DMS53 treated with DMSO at 0.1 percent for 48 hours (cell line): Measurements from ENCODE around the gene ZNF600.
A peak's percentile ranks its signal among the peaks of the same experiment; 100 is the strongest.
"Not testable (repeated sequence)": the region's sequence is repeated elsewhere in the genome, so short reads cannot be mapped to it uniquely, and the experiment has no call there.

ENCODE experiments used
- DNase-seq: peaks from one replicate; lab custom pipeline; 2025; ENCODE audit not compliant: unreplicated experiment; lab: John Stamatoyannopoulos, UW

Gene ZNF600

DNA sequence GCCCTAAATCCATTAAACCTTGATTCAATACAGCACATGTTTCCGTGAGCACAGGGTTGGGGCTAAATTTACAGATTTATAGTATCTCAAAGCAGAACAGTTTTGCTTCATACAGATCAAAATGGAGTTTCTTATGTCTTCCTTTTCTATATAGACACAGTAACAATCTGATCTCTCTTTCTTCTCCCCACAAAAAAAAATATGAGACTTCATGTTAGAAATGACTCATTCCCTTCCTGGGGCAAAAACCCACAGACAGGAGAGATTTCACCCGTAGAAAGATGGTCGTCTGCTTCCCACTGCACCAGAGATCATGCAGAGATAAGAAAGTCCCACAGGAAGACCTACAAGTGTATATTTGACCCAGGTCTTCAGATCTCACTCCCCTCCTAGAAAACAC is 44.1 kb downstream of the ZNF600 start:
- DNase-seq, result no peak

DNA sequence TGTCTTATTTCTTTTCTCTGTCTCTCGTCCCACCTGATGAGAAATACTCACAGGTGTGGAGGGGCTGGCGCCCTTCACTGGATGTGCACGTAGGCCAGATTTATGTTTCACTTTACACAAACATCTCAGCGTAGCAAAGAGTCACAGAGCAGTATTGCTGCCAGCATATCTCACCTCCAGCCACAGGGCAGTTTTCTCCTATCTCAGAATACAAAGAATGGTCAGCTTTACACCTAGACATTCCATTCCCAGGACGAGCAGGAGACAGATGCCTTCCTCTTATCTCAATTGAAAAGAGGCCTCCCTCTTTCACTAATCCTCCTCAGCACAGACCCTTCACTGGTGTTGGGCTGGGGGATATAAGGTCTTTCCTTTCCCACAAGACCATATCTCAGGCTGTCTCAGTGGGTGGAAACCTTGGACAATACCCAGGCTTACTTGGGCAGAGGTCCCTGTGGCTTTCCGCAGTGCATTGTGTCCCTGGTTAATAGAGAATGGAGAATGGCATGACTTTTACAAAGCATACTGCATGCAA is 44.6 kb downstream of the ZNF600 start:
- DNase-seq, result no peak

DNA sequence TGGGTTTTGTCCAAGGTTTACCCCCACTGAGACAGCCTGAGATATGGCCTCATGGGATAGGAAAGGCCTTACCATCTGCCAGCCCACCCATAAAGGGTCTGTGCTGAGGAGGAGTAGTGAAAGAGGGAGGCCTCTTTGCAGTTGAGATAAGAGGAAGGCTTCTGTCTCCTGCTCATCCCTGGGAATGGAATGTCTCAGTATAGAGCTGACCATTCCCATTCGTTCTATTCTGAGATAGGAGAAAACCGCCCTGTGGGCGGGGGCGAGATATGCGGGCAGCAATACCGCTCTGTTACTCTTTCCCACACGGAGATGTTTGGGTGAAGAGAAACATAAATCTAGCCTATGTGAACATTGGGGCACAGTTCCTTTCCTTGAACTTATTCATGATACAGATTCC is 45.2 kb downstream of the ZNF600 start:
- not testable (repeated sequence) for DNase-seq

DNA sequence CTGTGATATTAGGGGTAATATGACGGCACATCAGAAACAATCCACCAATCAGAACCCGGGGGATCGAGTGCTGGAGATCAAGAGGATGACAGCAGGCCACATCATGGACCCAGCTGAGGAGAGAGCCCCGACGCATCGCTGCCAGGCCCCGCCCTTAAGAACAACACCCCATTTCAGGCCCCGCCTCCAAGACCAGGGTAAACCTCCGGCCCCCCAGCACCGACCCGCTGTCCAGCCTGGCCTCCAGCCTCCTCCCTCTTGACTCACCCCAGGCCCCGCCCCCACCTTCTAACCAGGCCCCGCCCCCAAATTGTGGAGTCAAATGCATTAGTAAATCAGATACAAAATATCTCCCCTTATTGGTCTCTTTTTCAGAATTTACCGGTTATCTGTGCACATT is 47.0 kb downstream of the ZNF600 start:
- DNase-seq, result no peak

DNA sequence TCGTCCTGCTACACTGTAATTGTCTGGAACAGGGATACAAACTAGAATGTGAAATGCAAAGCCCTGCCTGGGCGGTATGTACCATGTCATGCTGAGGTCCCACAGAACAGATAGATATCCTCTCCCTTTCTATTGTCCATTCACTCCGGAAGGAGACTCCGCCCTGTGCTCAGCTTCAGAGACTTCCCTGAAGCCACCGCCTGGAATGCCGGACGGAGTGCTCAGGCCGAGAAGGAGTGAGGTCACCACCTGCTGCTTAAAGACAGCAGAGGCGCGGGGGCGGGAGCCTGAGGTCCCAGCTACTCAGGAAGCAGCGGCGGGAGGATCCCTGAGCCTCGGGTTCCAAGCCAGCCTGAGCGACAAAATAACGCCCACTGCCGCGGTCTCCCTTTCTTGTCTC is 50.9 kb downstream of the ZNF600 start:
- DNase-seq, result peak; percentile 82

DNA sequence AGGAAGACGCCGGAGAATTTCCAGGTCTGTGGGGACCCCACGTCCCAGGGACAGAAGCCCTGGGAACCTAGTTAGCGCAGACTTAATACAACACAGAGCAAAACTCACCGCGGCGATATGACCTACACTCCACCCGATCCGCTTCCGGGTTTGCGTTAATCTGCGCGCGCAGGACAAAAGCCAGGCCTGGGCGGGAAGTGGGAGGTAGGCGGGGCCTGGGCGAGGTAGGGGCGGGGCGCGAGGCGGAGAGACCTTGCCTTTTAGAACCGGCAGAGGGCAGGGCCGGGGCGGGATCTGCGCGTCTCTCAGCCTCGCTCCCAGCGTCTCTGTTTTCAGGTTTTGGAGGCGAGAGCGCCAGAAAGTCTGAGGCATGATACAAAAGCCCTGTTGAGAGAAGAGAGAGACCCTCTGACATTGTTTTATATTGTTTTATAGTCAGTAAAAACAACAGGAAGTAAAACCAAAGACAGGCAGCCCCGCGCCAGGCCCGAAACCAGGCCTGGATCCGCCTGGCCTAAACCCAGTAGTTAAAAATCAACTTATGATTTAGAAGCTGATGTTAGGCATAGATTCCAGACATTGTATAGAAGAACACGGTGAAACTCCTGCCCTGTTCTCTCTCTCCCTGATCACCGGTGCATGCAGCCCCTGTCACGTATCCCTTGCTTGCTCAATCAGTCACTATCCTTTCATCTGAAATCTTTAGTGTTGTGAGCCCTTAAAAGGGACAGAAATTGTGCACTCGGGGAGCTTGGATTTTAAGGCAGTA is 51.5 kb downstream of the ZNF600 start, which contains the start of gene ZNF611:
Gene ZNF611 (minus strand): TSS at position 152 of the 769 bp plus-strand sequence. CDS start 19,150 bp downstream, outside the sequence.
- DNase-seq, result peak; percentile 84

DNA sequence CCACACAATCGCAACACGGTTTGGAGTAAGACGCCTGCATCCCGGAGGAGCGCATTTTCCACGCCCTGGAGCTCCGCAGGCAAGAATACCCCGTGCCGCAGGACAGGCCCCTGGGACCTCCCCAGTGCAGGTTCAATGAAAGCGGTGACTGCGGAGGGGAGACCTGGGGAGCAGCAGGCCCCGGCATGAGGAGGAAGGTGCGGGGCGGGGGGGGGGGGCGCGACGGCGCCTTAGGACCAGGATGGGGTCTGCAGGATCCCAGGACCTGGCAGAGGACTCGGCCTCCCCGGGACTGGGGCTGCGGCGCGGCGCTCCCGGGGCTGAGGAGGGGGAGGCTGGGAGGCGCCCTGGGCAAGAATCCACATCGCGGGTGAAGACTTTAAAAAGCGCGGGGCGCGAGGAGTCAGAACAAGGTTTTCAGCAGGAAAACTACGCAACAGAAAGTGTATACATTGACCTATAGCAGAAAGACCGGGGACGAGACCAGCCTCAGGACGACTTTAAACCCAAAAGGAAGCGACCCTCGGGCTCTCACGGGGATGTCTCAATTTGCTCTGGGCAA is 52.2 kb downstream of the ZNF600 start:
- peak; percentile 49 for DNase-seq

DNA sequence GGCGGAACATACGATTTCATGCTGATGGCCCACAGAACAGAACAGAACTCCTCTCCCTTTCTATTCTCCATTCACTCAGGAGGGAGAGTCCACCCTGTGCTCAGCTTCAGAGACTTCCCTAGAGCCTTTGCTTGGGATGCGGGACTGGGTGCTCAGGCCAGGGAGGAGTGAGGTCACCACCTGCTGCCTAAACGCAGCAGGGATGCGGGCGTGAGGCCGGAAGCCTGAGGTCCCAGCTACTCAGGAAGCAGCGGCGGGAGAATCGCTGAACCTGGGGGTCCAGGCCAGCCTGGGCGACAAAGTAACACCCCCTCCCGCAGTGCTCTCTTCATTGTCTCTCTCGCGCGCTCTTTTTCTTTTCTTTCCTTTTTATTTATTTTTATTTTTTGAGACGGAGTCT is 60.5 kb downstream of the ZNF600 start:
- DNase-seq, result not testable (repeated sequence)

DNA sequence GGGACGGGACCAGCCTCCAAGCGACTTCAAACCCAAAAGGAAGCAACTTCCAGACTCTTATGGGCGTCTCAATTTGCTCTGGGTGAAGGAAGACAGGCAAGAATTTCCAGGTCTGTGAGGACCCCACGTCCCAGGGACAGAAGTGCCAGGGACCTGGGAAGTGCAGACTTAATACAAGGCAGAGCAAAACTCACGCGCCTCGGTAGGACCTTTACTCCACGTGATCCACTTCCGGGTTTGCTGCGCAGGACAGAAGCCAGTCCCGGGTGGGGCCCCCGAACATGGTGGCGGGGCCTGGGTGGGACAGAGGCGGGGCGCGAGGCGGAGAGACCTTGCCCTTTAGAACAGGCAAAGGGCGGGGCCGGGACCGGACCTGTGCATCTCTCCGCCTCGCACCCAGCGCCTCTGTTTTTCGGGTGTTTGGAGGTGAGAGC is 61.0 kb downstream of the ZNF600 start:
- no peak for DNase-seq

DNA sequence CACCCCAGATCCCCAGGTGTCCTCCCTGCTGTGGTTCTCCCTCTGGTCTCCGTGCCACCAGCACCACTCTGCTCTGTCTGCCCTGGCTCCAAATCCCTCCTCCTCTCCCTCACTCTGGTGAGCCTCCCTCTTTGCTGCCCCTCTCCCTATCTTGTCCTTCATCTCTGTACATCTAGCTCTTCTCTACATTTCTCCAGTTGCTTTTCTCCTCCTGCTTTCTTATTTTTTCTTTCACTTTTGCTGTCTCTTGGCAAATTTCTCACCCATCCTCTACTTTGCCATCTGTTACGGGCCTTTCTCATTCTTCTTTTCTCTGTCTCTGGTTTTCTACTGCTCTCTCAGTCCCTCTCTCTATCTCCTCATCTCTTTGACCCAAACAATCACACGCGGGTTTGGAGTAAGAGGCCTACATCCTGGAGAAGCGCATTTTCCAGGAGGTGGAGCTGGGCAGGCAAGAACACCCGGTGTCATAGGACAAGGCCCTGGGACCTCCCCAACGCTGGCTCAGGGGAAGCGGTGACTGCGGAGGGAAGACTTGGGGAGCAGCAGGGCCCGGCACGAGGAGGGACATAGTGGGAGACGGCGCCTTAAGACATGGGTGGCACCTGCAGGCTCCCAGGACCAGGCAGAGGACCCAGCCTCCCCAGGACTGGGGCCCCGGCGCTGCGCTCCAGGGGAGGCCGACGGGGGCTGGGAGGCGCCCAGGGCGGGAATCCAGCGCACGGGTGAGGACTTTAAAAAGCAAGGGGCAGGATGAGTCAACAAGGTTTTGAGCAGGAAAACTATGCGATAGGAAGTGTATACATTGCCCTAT is 61.7 kb downstream of the ZNF600 start:
- DNase-seq, result no peak

DNA sequence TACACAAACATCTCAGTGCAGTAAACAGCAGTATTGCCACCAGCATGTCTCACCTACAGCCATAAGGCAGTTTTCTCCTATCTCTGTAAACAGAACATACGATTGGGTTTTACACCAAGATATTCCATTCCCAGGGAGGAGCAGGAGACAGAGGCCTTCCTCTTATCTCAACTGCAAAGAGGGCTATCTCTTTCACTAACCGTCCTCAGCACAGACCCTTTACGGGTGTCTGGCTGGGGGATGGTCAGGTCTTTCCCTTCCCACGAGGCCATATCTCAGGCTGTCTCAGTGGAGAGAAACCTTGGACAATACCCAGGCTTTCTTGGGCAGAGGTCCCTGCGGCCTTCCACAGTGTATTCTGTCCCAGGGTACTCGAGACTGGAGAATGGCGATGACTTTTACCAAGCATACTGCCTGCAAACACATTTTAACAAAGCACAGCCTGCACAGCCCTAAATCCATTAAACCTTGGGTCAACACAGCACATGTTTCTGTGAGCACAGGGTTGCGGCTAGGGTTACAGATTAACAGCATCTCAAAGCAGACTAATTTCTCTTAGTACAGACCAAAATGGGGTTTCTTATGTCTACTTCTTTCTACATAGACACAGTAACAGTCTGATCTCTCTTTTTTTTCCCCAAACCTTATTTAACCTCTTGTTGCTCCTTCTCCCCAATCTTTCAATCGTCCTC is 62.5 kb downstream of the ZNF600 start:
- DNase-seq, result peak; percentile 36

DNA sequence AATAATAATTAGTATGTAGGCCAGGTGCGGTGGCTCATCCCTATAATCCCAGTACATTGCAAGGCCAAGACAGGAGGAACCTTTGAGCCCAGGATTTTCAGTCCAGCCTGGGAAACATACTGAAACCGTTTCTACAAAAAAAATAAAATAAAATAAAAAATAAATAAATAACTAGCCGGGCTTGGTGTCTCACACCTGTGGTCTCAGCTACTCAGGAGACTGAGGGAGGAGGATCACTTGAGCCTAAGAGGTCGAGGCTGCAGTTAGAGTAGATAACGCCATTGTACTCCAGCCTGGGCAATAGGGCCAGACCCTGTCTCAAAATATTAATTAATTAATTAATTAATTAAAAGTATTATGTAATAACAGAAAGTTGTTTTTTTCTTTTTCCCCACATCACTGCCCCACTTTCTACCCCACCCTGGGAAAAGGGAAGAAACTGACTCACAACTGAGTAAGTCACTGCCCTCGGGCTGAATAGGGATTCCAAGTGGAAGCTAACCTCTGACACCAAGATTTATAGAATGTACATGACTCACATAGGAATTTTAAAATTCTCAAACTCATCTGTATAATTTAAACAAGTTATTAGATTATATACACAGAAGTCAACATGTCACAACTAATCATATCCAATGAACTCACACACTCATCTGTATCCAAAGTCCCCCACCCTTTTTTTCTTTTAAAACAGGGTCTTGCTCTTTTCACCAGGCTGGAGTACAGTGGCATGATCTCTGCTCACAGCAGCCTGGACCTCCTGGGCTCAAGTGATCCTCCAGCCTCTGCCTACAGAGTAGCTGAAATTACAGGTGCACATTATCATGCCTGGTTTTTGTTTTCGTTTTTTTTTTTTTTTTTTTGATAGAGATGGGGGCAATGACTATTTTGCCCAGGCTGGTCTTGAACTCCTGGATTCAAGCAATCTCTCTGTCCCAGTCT is 64.3 kb downstream of the ZNF600 start:
- DNase-seq, result no peak

DNA sequence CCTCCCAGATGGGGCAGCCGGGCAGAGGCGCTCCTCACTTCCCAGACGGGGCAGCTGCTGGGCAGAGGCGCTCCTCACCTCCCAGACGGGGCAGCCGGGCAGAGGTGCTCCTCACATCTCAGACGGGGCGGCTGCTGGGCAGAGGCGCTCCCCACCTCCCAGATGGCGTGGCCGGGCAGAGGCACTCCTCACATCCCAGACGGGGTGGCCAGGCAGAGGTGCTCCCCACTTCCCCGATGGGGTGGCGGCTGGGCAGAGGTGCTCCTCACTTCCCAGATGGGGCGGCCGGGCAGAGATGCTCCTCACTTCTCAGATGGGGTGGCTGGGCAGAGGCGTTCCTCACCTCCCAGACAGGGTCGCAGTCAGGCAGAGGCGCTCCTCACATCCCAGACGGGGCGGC is 66.0 kb downstream of the ZNF600 start:
- DNase-seq, result not testable (repeated sequence)

DNA sequence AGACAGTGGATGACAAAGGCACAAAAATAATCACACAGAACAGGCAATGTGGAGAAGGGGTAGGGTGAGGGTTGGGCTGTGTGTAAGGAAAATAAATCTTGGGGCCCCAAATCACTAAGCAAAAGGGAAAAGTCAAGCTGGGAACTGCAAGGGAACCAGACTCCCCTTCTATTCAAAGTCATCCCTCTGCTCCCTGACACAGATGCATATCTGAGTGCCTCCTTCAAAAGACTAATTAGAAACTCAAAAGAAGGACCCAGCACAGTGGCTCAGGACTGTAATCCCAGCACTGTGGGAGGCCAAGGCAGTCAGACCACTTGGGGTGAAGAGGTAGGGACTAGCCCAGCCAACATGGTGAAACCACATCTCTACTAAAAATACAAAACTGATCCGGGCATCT is 70.1 kb downstream of the ZNF600 start:
- DNase-seq, result no peak

DNA sequence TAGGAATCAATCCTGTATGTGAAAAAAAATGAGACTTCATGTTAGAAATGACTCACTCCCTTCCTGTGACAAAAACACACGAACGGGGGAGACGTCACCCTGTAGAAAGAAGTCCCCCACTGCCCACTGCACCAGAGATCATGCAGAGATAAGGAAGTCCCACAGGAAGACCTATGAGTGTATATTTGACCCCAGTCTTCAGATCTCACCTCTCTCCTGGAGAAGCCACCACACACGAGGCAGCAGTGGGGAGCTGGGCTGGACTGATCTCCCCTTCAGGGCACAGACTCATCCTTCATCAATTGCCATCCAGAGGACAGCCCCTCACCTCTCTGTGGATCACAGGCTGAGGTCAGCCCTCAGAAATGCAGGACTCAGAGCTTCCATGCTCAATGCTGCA is 70.7 kb downstream of the ZNF600 start:
- not testable (repeated sequence) for DNase-seq

DNA sequence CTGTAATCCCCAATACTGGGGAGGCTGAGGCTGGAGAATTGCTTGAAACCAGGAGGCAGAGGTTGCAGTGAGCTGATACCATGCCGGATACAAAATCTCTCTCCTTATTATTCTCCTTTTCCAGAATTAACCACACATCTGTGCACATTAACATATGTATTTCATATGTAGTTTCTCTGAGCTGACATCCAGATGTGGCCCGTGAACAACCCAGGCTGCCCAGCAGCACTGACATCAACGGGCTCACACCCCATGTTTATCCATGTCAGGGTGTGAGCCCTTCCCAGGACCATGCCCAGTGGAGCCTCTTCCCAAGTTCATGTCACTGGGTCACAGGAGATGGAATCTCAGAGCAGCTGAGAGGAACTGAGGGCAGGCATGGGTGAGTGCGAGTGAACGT is 71.3 kb downstream of the ZNF600 start:
- not testable (repeated sequence) for DNase-seq
